Stimulated activated memory B cell treated with anti-CD40 and anti-IgM and Interleukin-4, amounts not matched to agents 10 μg/mL and 1 μg/mL and 100 μg/mL, for 72 hours (primary cell): ENCODE measurements around the gene IPCEF1.

Experiments used
- ATAC-seq: fragments of 150-1000 bp; cut with Tn5 transposase; 2 replicates; pipeline ENCODE4 v1.10.0; 2021
- H3K27ac Mint-ChIP-seq: one replicate; pipeline ENCODE4 v1.8.0; 2022; ENCODE audit warnings: mild to moderate bottlenecking, mixed read lengths
- H3K27me3 Mint-ChIP-seq: one replicate; pipeline ENCODE4 v1.8.0; 2022; ENCODE audit warnings: mixed read lengths
- H3K36me3 Mint-ChIP-seq: one replicate; pipeline ENCODE4 v1.8.0; 2022; ENCODE audit warnings: mixed read lengths
- H3K4me1 Mint-ChIP-seq: one replicate; pipeline ENCODE4 v1.8.0; 2022; ENCODE audit warnings: mixed read lengths
- H3K4me3 Mint-ChIP-seq: one replicate; pipeline ENCODE4 v1.8.0; 2022; ENCODE audit warnings: mild to moderate bottlenecking, moderate library complexity, mixed read lengths
- H3K9me3 Mint-ChIP-seq: one replicate; pipeline ENCODE4 v1.8.0; 2022; ENCODE audit warnings: mixed read lengths

The IPCEF1 gene

DNA sequence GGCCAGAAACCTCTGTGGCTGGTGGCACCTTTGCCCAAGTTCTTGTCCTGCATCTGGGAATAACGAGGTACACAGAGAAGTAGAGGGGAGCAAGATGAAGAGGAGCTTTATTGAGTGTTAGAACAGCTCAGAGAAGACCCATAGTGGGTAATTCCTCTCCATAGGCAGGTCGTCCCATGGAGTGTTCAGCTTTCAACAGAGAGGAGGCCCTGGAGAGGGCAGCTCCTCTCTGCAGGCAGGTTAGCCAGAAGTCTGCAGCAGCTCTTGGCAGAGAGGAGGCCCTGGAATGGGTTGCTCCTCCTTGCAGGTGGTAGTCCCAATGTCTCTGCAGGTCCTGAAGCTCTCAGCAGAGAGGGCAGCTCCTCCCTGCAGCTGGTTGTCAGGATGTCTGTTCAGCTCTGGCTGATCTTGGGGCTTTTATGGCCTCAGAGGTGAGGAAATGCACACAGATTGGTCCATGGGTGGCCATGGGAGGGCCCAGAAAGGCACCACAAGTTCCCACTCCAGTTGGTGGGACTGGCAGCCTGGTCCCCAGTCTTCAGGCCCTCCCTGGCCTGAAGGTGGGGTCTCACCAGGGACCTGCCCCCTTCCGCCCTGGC, 89.0 kb downstream of the IPCEF1 start:
- no peak overlapping the region for H3K27ac Mint-ChIP-seq
- H3K4me3 Mint-ChIP-seq: no peak overlapping the region
- H3K27me3 Mint-ChIP-seq: no peaks in the 10 kb centered on the region
- ATAC-seq: peak; percentile 31
- H3K36me3 Mint-ChIP-seq: no peaks in the 10 kb centered on the region
- H3K9me3 Mint-ChIP-seq: peaks cover 3% of the 10 kb centered on the region
- no peaks in the 10 kb centered on the region for H3K4me1 Mint-ChIP-seq

DNA sequence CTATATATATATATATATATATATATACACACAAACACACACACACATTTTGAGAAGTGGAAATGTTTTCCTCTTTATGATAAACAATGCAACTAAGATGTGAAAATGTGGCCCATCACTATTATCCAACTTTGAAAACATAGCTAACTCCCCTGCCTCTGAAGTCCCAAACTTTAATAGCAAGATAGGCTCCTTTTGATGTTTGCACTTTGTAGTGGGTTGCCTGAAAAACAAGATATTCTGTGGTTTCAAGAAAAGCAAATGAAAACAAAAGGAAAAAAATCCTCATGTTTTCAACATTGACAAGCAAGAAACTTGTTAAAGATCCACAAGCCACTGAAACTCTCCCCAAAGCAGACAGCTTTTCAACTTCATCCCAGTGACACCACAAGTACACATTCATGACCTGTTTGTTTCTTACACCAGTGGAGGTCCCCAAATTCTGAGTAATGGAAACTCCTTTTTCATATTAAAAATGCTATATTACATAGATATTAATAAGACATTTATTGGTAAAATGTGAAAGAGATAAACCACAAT, 90.0 kb downstream of the IPCEF1 start:
- ATAC-seq: no peak
- H3K9me3 Mint-ChIP-seq: peaks cover 3% of the 10 kb centered on the region
- no peak overlapping the region for H3K4me3 Mint-ChIP-seq

DNA sequence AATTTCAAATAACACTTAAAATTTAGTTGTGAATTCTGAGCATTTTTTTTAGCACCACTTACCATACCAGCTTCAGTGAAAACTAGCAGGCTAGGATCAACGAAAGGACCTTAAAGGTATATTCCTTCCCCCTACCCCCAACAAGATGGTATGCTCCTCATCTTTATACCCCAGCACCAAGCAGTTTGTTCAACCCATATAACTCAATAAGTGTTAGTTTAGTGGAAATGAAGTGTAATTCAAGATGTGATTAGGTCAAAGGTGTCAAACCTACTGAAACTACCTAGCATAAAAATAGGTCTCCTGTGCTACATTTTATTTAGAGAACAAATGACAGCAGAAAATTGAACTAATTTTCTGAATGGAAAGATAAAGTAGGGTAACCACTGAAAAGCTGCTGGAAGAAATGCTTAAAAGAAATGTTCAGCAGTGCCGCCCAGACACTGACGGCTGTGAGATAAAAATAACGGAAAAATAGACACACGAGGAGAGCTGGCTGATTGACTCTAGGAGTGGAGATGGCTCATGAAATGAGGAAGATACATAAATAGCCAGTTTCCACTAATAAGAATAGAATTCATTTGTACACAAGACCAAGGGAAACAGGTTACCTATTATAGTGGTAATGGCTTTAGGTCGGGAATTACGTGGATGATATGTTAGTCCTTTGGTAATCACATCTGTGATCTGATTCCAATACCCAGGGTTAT, 94.8 kb downstream of the IPCEF1 start:
- peaks cover 3% of the 10 kb centered on the region for H3K9me3 Mint-ChIP-seq
- H3K36me3 Mint-ChIP-seq: no peaks in the 10 kb centered on the region
- peak; percentile 54 for ATAC-seq
- no peaks in the 10 kb centered on the region for H3K27me3 Mint-ChIP-seq
- H3K4me3 Mint-ChIP-seq: no peak overlapping the region
- peak overlapping the region; percentile 27 for H3K27ac Mint-ChIP-seq
- peaks cover 29% of the 10 kb centered on the region for H3K4me1 Mint-ChIP-seq

More for the DNA sequence above, 90.0 kb downstream of the IPCEF1 start:
- Mint-ChIP-seq H3K27ac (no peak overlapping the region), H3K36me3 (no peaks in the 10 kb centered on the region), H3K27me3 (no peaks in the 10 kb centered on the region), H3K4me1 (peaks cover 7% of the 10 kb centered on the region)

DNA sequence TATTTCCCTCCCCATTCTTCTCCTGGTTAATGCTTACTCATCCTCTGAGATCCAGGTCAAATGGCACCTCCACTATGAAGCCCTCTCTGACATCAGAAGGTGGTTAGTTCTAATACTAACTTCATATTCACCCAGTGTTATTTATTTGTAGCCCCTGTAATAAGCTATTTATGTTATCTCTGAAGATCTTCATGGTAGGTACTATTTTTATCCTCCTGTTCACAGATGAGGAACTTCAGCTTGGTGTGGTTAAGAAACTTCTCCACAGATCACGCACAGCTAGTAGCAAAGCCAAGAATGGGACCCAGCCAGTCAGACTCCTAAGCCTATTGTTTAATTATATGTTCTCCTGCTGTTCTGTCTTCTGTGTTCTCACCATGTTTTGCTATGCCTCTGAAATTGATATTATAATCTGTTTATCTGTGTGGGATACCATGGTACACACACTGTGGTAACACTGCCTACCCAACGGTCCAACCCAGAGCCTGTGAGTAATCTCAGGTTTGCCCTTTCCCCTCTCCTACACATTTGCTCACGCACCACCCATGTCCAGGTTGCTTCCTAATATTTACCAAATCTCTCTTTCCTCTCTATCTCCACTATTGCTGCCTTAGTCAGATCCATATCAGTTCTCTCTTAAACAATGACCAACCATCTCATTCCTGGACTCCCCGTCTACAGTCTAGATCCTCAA, 98.4 kb downstream of the IPCEF1 start:
- ATAC-seq: peak; percentile 85
- H3K27ac Mint-ChIP-seq: peak overlapping the region; percentile 48
- H3K36me3 Mint-ChIP-seq: peaks cover 7% of the 10 kb centered on the region
- peaks cover 29% of the 10 kb centered on the region for H3K4me1 Mint-ChIP-seq
- no peaks in the 10 kb centered on the region for H3K27me3 Mint-ChIP-seq
- H3K4me3 Mint-ChIP-seq: no peak overlapping the region
- peaks cover 13% of the 10 kb centered on the region for H3K9me3 Mint-ChIP-seq

DNA sequence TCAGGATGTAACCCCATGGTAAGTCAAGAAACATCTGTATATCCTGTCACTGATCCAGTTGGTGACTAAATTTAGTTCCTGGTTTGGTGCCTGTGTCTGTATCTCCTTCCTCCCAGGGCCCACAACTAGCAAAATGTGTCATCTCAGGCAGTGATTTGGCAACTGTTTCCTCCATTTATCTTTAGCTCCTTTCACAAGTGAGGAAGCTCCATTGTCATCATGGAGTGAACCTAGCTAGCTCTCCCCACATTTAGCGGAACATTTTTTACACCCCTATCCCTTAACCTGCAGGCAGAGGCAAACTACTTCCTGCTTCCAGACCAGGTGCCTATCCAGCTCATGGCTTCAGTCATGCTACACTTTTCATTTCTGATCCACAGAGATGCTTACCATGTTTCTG, 99.5 kb downstream of the IPCEF1 start:
- no peak overlapping the region for H3K4me3 Mint-ChIP-seq
- H3K9me3 Mint-ChIP-seq: peaks cover 13% of the 10 kb centered on the region
- ATAC-seq: no peak
- H3K27me3 Mint-ChIP-seq: peaks cover 4% of the 10 kb centered on the region
- peaks cover 27% of the 10 kb centered on the region for H3K4me1 Mint-ChIP-seq
- H3K27ac Mint-ChIP-seq: peak overlapping the region; percentile 48
- peaks cover 7% of the 10 kb centered on the region for H3K36me3 Mint-ChIP-seq

DNA sequence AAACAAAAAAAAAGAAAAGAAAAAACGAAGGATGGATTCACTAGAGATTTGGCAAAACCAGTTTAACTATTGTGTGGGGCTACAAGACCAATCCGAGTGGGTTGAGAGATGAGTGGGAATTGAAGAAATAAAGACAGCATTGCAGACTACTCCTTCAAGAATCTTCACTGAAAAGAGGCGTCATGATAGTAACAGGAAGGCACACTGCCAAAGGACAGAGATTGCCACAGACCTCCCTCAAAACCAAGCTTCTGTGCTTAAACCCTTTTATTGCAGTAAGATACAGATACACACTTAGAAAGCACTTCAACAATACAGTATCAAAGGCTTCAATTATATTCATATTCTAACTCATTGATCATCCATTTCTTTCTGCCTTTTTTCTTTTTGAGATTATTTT, 103.9 kb downstream of the IPCEF1 start:
- peaks cover 7% of the 10 kb centered on the region for H3K27me3 Mint-ChIP-seq
- H3K9me3 Mint-ChIP-seq: peaks cover 13% of the 10 kb centered on the region
- H3K27ac Mint-ChIP-seq: no peak overlapping the region
- H3K4me3 Mint-ChIP-seq: no peak overlapping the region
- ATAC-seq: no peak
- peaks cover 7% of the 10 kb centered on the region for H3K36me3 Mint-ChIP-seq
- peaks cover 19% of the 10 kb centered on the region for H3K4me1 Mint-ChIP-seq

DNA sequence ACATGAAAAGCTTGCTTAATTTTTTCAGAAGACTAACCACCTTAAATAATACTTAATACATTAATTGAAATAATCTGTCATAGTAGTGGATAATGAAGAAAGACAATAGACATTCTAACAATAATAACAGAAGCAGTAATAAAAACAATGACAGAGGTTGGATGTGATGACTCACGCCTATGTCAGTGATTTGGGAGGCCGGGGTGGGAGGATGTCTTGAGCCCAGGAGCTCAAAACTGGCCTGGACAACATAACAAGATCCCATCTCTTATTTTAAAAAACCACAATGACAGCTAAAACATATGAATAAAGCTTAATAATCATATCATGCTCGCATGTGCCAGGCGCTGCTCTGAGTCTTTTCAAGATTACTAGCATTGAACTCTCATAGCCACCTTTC, 105.5 kb downstream of the IPCEF1 start:
- Mint-ChIP-seq H3K4me1 (peaks cover 22% of the 10 kb centered on the region), H3K9me3 (peaks cover 10% of the 10 kb centered on the region), H3K27me3 (peaks cover 7% of the 10 kb centered on the region), H3K36me3 (peaks cover 7% of the 10 kb centered on the region), H3K4me3 (no peak overlapping the region), H3K27ac (no peak overlapping the region)
- no peak for ATAC-seq

DNA sequence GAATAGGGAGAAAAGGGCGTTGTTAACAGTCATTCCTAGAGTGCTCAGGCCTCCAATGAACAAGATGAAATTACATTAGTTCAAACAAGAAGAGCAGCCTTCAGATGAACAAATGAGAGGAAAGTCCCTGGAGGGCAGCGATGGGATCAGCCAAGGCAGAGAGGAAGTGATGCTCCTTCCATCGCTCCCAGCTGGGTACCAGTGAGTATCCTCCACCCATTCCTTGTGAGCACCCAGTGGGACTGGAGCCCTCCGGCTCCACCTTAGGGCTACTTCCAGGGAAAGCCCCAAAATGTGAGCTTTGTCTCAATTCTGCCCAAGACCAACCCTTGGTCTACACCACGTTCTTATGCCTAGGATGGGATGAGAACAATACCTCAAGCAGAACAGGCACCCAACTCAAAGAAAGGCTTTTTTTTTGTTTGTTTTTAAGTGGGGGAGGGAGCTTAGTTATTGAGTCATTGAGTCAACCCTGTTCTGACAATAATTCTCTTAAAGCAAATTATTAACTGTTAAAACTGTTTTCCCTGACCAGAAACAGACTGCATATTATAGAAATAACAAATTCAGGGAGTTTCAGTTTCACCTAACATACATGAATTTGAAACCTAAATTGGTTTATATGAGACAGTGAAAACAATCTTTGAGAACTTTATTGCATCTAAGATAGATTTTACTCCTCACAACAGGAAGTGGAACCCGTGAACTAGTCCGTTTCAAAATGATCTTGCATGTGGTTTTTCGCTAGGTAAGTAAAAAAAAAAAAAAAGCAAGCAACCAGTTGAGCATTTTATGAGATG, 106.9 kb downstream of the IPCEF1 start:
- peak; percentile 72 for ATAC-seq
- Mint-ChIP-seq H3K4me1 (peaks cover 22% of the 10 kb centered on the region), H3K9me3 (peaks cover 5% of the 10 kb centered on the region), H3K27me3 (peaks cover 7% of the 10 kb centered on the region), H3K36me3 (no peaks in the 10 kb centered on the region), H3K27ac (peak overlapping the region; percentile 64), H3K4me3 (peak overlapping the region; percentile 44)

DNA sequence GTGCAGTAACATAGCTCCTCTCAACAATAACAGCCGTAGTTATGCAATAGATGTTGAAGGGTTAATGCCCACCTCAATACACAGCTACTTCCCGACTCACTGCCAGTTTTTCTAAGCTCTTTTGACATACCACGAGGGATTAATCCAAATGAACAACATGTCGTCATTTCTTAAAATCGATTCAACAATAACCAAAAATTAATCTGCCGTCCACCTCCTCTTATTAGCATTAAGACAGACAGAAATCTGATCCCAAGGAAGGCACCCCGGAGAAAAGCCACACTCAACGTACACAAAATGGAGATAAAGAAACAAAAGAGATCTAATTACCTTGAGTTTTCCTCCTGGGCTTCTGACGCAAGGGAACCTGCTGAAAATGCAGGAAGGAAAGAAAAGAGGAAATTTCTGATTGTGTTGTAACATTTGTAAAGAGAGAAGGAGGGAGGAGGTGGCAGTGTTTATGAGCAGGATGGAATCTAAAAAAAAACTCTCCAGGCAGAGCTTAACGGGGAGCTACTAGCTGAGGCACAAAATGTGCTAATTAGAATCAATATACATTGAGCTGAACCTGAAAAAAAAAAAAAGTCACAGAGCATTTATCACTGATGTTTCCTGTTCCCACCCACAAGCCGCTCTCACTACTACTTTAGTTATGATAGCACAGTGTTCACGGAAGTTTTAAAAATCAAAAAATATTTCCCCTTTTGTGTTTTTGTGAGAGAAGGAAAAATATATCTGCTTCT, 109.3 kb downstream of the IPCEF1 start:
- peaks cover 7% of the 10 kb centered on the region for H3K9me3 Mint-ChIP-seq
- peaks cover 13% of the 10 kb centered on the region for H3K27me3 Mint-ChIP-seq
- peaks cover 28% of the 10 kb centered on the region for H3K4me1 Mint-ChIP-seq
- H3K36me3 Mint-ChIP-seq: peaks cover 8% of the 10 kb centered on the region
- H3K27ac Mint-ChIP-seq: no peak overlapping the region
- peak; percentile 44 for ATAC-seq
- peak overlapping the region; percentile 42 for H3K4me3 Mint-ChIP-seq

DNA sequence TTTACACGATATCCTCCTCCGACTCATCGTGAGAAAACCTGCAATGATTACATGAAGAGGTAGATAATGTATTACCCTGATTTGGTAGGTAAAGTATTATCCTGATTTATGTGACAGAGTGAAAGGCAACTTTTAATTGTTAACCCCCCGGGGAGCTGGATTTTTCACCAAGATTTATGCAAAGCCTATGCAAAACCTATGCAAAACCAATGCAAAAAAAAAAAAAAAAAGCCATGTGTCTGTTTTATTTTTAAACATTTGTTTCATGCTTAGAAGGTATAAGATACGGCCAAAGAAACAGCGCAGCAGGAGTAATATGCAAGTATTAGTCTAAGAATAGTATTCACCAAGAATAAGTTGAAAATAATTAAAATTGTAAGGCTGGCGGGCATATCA, 109.9 kb downstream of the IPCEF1 start:
- no peak overlapping the region for H3K27ac Mint-ChIP-seq
- peaks cover 7% of the 10 kb centered on the region for H3K9me3 Mint-ChIP-seq
- peaks cover 8% of the 10 kb centered on the region for H3K27me3 Mint-ChIP-seq
- peaks cover 8% of the 10 kb centered on the region for H3K36me3 Mint-ChIP-seq
- ATAC-seq: no peak
- H3K4me1 Mint-ChIP-seq: peaks cover 28% of the 10 kb centered on the region
- H3K4me3 Mint-ChIP-seq: no peak overlapping the region

DNA sequence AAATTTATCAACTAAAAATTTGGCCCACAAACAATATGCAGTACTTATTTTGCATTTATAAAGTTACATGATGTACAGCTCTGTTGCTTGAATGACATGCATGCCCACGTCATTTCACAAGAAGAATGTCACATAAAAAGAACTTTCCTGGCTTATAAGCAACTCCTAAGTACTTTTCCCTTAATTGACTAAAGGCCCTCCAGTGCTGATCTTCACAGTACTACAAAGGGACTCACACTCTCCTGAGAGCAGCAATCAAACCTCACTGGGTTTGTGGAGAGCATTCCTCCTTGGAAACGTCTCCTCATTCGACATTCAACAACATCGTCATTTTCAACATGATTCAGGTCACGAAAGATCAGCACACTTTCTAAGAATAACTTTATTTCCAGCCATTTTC, 111.1 kb downstream of the IPCEF1 start:
- peaks cover 8% of the 10 kb centered on the region for H3K36me3 Mint-ChIP-seq
- ATAC-seq: no peak
- H3K4me3 Mint-ChIP-seq: no peak overlapping the region
- peaks cover 8% of the 10 kb centered on the region for H3K27me3 Mint-ChIP-seq
- H3K9me3 Mint-ChIP-seq: peaks cover 7% of the 10 kb centered on the region
- H3K4me1 Mint-ChIP-seq: peaks cover 28% of the 10 kb centered on the region
- H3K27ac Mint-ChIP-seq: no peak overlapping the region

DNA sequence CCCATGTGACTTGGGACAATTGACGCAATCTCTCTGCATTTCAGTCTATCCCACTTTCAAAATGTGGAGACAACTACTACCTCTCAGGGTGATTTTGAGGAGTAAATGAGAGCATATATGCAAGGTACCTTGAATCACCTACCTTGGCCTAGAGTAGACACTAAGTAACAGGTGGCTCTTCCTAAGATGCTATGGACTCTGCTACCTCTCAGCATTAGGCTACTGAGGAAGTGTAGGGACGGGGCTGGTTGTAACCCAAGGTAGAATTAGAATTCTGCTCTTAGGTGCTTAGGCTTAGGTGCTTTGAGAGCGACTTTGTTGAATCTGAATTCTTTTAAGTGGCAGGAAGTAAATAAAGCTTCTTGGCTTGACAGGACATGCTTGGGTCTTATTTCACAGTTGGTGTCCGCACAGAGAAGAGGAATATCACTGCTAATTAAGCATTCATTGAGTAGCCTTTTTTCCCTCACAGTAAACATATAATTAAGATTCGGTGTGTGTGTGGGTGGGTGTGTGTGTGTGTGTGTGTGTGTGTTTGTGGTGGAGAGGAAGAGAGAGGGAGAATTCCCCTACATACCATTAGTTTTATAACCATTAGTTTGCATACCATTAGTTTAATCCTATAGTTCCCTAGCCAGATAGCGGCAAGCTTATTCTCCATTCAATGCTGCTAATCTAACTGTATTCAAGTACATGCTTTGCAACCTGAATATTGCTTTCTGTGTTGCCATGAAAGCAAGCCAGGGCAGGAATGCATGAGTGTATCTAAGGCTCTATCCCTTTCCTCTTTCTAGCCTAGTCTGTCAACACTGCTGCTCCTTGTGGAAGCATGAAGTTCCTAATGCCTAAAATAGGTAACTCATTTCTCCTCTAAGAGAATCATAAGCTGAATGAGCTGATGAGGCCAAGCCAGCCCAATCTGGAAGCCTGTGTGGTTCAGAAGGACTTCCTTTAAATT, 112.5 kb downstream of the IPCEF1 start:
- Mint-ChIP-seq H3K9me3 (peaks cover 7% of the 10 kb centered on the region), H3K27ac (no peak overlapping the region), H3K36me3 (peaks cover 8% of the 10 kb centered on the region), H3K4me1 (peaks cover 19% of the 10 kb centered on the region), H3K27me3 (peaks cover 8% of the 10 kb centered on the region), H3K4me3 (no peak overlapping the region)
- no peak for ATAC-seq

DNA sequence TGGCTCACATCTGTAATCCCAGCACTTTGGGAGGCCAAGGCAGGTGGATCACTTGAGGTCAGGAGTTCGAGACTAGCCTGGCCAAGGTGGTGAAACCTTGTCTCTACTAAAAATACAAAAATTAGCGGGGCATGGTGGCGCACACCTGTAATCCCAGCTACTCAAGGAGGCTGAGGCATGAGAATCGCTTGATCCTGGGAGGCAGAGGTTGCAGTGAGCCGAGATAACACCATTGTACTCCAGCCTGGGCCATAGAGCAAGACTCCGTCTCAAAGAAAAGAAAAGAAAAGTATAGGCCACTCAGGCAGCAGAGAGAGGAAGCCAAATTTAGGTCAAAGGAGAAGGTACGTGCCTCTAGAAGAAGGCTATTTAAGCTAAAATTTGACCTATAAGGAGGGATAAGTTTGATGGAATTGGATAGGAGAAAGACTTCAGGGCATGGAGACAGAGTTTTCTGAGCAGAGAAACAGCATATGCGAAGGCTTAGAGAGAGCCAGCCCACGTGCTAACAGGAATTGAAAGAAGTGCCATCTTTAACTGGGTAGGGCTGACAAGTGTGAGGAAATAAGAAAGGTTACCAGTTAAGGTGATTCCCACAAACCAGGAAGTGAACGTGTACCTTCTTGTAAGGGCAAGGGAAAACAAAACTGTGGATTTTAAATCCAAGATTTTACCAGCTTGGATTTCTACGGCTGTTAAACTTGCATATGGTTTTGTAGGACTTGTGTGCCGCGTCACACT, 113.8 kb downstream of the IPCEF1 start:
- Mint-ChIP-seq H3K36me3 (peaks cover 8% of the 10 kb centered on the region), H3K4me3 (no peak overlapping the region), H3K4me1 (peaks cover 16% of the 10 kb centered on the region), H3K27ac (no peak overlapping the region), H3K9me3 (peaks cover 7% of the 10 kb centered on the region), H3K27me3 (peaks cover 8% of the 10 kb centered on the region)
- ATAC-seq: no peak
